Peyer's patch (tissue), 4 donors: ENCODE results near the gene STK16. TPM values are rescaled to one million over a fixed set of nuclear protein-coding genes. Genes with fewer than 3 reads are reported as not detected.

Experiments used
- DNase-seq, 3 donors: peaks; one replicate each; pipeline ENCODE4 v3.0.0-alpha.2; 2017 to 2019
- H3K27ac ChIP-seq, 4 donors: fragments of 200-600 bp; sonication (generic); one replicate each; pipeline ENCODE4 v1.5.1; 2016 to 2019
- H3K27me3 ChIP-seq, 2 donors: fragments of 200-600 bp; sonication (generic); one replicate each; pipeline ENCODE4 v1.5.1; 2019
- H3K36me3 ChIP-seq, 3 donors: fragments of 200-600 bp; sonication (generic); one replicate each; pipeline ENCODE4 v1.5.1; 2016 to 2019
- H3K4me1 ChIP-seq, 4 donors: fragments of 200-600 bp; sonication (generic); one replicate each; pipeline ENCODE4 v1.5.1; 2016 to 2019
- H3K4me3 ChIP-seq, 4 donors: fragments of 200-600 bp; sonication (generic); 1 replicate in 3 of 4; 2 replicates in 1 of 4; pipeline ENCODE4 v1.5.1; 2016 to 2019; ENCODE audit warnings: mild to moderate bottlenecking in 1 of 4
- H3K9me3 ChIP-seq, 4 donors: fragments of 200-600 bp; sonication (generic); one replicate each; pipeline ENCODE4 v1.5.1; 2016 to 2019; ENCODE audit warnings: mild to moderate bottlenecking in 1 of 4
- CTCF ChIP-seq, 6 experiments: fragments of 450-650 bp in 4 of 6; fragments of 200-600 bp in 2 of 6; sonication (generic) in 1 of 6; IDR thresholded peaks; one replicate each; pipeline ENCODE4 v1.5.1; 2017 to 2019; ENCODE audit warnings: antibody characterized with exemption in 6 of 6, mild to moderate bottlenecking in 3 of 6, moderate library complexity in 1 of 6
- POLR2A ChIP-seq, 2 donors: fragments of 450-650 bp; IDR thresholded peaks; one replicate each; pipeline ENCODE4 v1.5.1; 2017; ENCODE audit warnings: antibody characterized with exemption in 2 of 2, mild to moderate bottlenecking in 2 of 2, moderate library complexity in 2 of 2
- total RNA-seq, 4 donors: library from RNA; depleted of rRNA; stranded (reverse); fragments of >200 nt; gene quantifications; one replicate each; pipeline ENCODE4 v1.1.0, GENCODE V29; 2016

The STK16 gene
- total RNA-seq, 4 donors from 2014 or later = 19.4 to 27.1 (median 24.3) TPM

- Histone ChIP-seq H3K27me3 (no peaks in the 10 kb centered on the region), H3K9me3 (no peaks in the 10 kb centered on the region), H3K36me3 (peaks cover 0 to 13% (median 0%) of the 10 kb centered on the region in 3 donors), H3K27ac (peak overlapping the region in 1 of 4 donors; percentile 9), H3K4me1 (peaks cover 0 to 13% (median 0%) of the 10 kb centered on the region in 4 donors), H3K4me3 (no peak overlapping the region)
- peak in 1 of 3 donors; percentile 34 for DNase-seq
- TF ChIP-seq CTCF (IDR thresholded peaks at IDR 0.05) = no peak
These were observed 45.3 kb downstream of the STK16 start for GRCh38 chr2:219290381-219291171.

GRCh38 chr2:219291394-219291793 lies 46.1 kb downstream of the STK16 start:
- Histone ChIP-seq H3K4me1 (peaks cover 0 to 13% (median 0%) of the 10 kb centered on the region in 4 donors), H3K27ac (no peak overlapping the region), H3K36me3 (peaks cover 0 to 4% (median 0%) of the 10 kb centered on the region in 3 donors), H3K4me3 (no peak overlapping the region), H3K27me3 (no peaks in the 10 kb centered on the region), H3K9me3 (no peaks in the 10 kb centered on the region)
- no peak for TF ChIP-seq POLR2A (IDR thresholded peaks at IDR 0.05)
- no peak for TF ChIP-seq CTCF (IDR thresholded peaks at IDR 0.05)
- peak in 1 of 3 donors; percentile 34 for DNase-seq

- Histone ChIP-seq H3K27ac (no peak overlapping the region), H3K9me3 (no peaks in the 10 kb centered on the region), H3K4me3 (no peak overlapping the region), H3K4me1 (peaks cover 0 to 13% (median 0%) of the 10 kb centered on the region in 4 donors), H3K36me3 (no peaks in the 10 kb centered on the region), H3K27me3 (no peaks in the 10 kb centered on the region)
- peak in 1 of 3 donors; percentile 40 for DNase-seq
- TF ChIP-seq POLR2A (IDR thresholded peaks at IDR 0.05) = no peak
- no peak for TF ChIP-seq CTCF (IDR thresholded peaks at IDR 0.05)
These were observed 46.7 kb downstream of the STK16 start for GRCh38 chr2:219291910-219292490.

- no peaks in the 10 kb centered on the region for H3K36me3 ChIP-seq
- DNase-seq = peak in 1 of 3 donors; percentile 25
- no peak overlapping the region for H3K4me3 ChIP-seq
These were observed 47.3 kb downstream of the STK16 start for GRCh38 chr2:219292616-219293015.

GRCh38 chr2:219293736-219294231 lies 48.5 kb downstream of the STK16 start:
- DNase-seq = peak in 1 of 3 donors; percentile 33
- Histone ChIP-seq H3K27me3 (no peaks in the 10 kb centered on the region), H3K27ac (no peak overlapping the region), H3K4me1 (peaks cover 0 to 13% (median 0%) of the 10 kb centered on the region in 4 donors), H3K4me3 (no peak overlapping the region), H3K36me3 (no peaks in the 10 kb centered on the region), H3K9me3 (no peaks in the 10 kb centered on the region)
- TF ChIP-seq POLR2A (IDR thresholded peaks at IDR 0.05) (no peak), CTCF (IDR thresholded peaks at IDR 0.05) (no peak)

More at GRCh38 chr2:219292616-219293015, 47.3 kb downstream of the STK16 start:
- Histone ChIP-seq H3K27me3 (no peaks in the 10 kb centered on the region), H3K27ac (no peak overlapping the region), H3K9me3 (no peaks in the 10 kb centered on the region), H3K4me1 (peaks cover 0 to 13% (median 0%) of the 10 kb centered on the region in 4 donors)
- no peak for TF ChIP-seq CTCF (IDR thresholded peaks at IDR 0.05)
- TF ChIP-seq POLR2A (IDR thresholded peaks at IDR 0.05) = no peak
